Measurements from ENCODE around the gene SMC4. TPM values are rescaled to one million over a fixed set of nuclear protein-coding genes. Genes with fewer than 3 reads are reported as not detected.

The SMC4 gene
- polyA plus RNA-seq (2011; rRNA removed), result 76.2 and 139 TPM in 2 replicates
- 40.2 and 44.9 TPM in 2 replicates for polyA plus RNA-seq (2012; cell fraction: cytosol; rRNA removed)
- 89.2 and 111 TPM in 2 replicates for polyA plus RNA-seq (2012; cell fraction: nucleus; rRNA removed)
- 116 to 123 TPM (median 121 TPM) in 3 replicates for polyA plus RNA-seq (2017; fragmentation: RNase III; extraction: RNeasy Plus Mini Kit Qiagen cat#74134 plus additional on column Dnase treatment)
- polyA minus RNA-seq (2011; rRNA and poly(A)+ RNA removed), result 20.5 and 23.7 TPM in 2 replicates

DNA sequence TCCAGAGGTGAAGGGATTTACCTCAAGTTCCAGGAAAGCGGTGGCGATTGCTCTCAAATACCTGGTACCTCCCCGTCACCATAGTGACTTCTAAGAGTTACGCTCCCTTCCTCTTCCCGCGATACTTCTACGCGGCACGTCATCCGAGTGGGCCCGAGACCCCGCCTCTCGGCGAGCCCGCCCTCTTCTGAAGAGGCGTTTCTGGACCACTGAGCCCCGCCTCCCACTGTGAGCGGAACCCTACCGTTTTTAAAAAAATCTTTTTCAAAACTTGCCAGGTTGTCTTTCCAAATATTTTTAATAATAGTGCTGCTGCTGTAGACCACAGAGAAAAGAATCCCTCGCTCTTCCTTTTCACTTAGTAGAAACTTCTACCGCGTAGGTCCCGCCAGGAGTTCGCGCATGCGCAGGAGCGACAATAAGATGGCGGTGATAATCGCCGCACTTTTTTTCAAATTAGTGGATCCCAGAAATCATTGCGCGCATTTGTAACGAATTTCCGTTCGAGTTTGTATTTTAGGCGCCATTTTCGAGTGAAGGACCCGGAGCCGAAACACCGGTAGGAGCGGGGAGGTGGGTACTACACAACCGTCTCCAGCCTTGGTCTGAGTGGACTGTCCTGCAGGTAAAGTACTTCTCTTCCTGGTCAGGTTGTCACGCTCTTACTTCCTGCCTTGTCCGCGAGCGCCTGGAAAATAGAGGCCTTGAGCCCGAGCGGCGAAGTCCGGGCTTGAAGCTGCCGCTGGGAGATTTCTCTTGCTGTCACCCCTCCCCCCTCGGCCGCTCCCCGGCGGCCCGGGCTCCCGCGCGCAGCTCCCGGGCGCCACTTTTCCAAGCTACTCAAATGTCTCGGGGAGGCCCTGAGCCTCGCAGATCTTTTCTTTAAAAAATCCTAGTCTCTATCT is at the start of gene SMC4, which contains the start of gene IFT80:
TSS of gene SMC4 (plus strand) at position 526 of the 905 bp plus-strand sequence. CDS start 1,177 bp downstream, outside the sequence.
TSS of gene IFT80 (minus strand) at position 101 of the 905 bp plus-strand sequence. CDS start 14,625 bp downstream, outside the sequence.
- POLR2A ChIA-PET, result interaction anchor here (0.7 to 1.4 kb wide), 2 partner anchors 11 to 50 kb away, joined by 3 to 8 read pairs; partner anchors contain the start of gene TRIM59
- WGBS (ENCODE audit: missing lambda C conversion rate), result 1% methylated on average over 57 of the region's 63 CpGs
- Histone ChIP-seq H3K4me2 (peak within 1 kb of the TSS; percentile 85), H3K4me1 (peaks cover 14% of the 10 kb centered on the region), H3K9me3 (no peaks in the 10 kb centered on the region), H3K4me3 (peak within 1 kb of the TSS; percentile 90), H3K27ac (peak within 1 kb of the TSS; percentile 92 to 95)
- DNase-seq (ENCODE audit: low read depth in 1 of 2, low spot score in 1 of 2) (peak; percentile 90 to 96), FAIRE-seq (no peak), ATAC-seq (peak; percentile 90 to 95)
- CTCF ChIA-PET, result interaction anchor here (0.7 to 1.0 kb wide), 2 partner anchors 12 to 236 kb away, joined by 3 read pairs; no protein-coding TSS in a partner anchor
- TF ChIP-seq, protein P1, sequence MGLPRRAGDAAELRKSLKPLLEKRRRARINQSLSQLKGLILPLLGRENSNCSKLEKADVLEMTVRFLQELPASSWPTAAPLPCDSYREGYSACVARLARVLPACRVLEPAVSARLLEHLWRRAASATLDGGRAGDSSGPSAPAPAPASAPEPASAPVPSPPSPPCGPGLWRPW (IDR thresholded peaks at IDR 0.05), result no peak
- TF ChIP-seq TP53 (CRISPR knock-in tag; IDR thresholded peaks at IDR 0.05), result no peak
- no peak for TF ChIP-seq HOXB5 (CRISPR knock-in tag; IDR thresholded peaks at IDR 0.05)
- TF ChIP-seq ESRRA (IDR thresholded peaks at IDR 0.05; ENCODE audit: borderline replicate concordance, low read length), result no peak
- TF ChIP-seq EP300 (IDR thresholded peaks at IDR 0.05), result no peak
- TF ChIP-seq HDAC2 (IDR thresholded peaks at IDR 0.05), result peak; percentile 83; the same call in 1 of the 2 replicates
- TF ChIP-seq, protein P2, sequence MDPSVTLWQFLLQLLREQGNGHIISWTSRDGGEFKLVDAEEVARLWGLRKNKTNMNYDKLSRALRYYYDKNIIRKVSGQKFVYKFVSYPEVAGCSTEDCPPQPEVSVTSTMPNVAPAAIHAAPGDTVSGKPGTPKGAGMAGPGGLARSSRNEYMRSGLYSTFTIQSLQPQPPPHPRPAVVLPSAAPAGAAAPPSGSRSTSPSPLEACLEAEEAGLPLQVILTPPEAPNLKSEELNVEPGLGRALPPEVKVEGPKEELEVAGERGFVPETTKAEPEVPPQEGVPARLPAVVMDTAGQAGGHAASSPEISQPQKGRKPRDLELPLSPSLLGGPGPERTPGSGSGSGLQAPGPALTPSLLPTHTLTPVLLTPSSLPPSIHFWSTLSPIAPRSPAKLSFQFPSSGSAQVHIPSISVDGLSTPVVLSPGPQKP (IDR thresholded peaks at IDR 0.05; ENCODE audit: low read depth, low read length), result no peak
- no peak; the same call in 1 of the 2 replicates for TF ChIP-seq MAZ (IDR thresholded peaks at IDR 0.05; ENCODE audit: borderline replicate concordance, low read depth, low read length)
- no peak for TF ChIP-seq CBX2 (IDR thresholded peaks at IDR 0.05; ENCODE audit: borderline replicate concordance, low read depth)
- no peak for TF ChIP-seq MAFK (IDR thresholded peaks at IDR 0.05; ENCODE audit: partially characterized antibody)
- no peak for TF ChIP-seq SMC3 (IDR thresholded peaks at IDR 0.05)
- TF ChIP-seq, protein P3, sequence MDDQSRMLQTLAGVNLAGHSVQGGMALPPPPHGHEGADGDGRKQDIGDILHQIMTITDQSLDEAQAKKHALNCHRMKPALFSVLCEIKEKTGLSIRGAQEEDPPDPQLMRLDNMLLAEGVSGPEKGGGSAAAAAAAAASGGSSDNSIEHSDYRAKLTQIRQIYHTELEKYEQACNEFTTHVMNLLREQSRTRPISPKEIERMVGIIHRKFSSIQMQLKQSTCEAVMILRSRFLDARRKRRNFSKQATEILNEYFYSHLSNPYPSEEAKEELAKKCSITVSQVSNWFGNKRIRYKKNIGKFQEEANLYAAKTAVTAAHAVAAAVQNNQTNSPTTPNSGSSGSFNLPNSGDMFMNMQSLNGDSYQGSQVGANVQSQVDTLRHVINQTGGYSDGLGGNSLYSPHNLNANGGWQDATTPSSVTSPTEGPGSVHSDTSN (IDR thresholded peaks at IDR 0.05), result no peak
- TF ChIP-seq CHD4 (IDR thresholded peaks at IDR 0.05; ENCODE audit: borderline replicate concordance), result no peak
- TF ChIP-seq ZNF302 (CRISPR knock-in tag; IDR thresholded peaks at IDR 0.05), result no peak
- no peak for TF ChIP-seq CBX8 (IDR thresholded peaks at IDR 0.05)
- TF ChIP-seq HOXB13 (CRISPR knock-in tag; IDR thresholded peaks at IDR 0.05; ENCODE audit: low read depth), result no peak
- TF ChIP-seq FOSL2 (IDR thresholded peaks at IDR 0.05), result no peak
- TF ChIP-seq FOSL2 (CRISPR knock-in tag; IDR thresholded peaks at IDR 0.05), result no peak
- TF ChIP-seq POLR2A (IDR thresholded peaks at IDR 0.05; ENCODE audit: low read length), result peak; percentile 69
- TF ChIP-seq FOSB (CRISPR knock-in tag; IDR thresholded peaks at IDR 0.05), result no peak
- TF ChIP-seq GATA3 (IDR thresholded peaks at IDR 0.05; ENCODE audit: borderline replicate concordance), result 0 out of 2 replicates have a peak, but pooled peaks have one; percentile 21
- no peak for TF ChIP-seq CEBPB (IDR thresholded peaks at IDR 0.05)
- no peak for TF ChIP-seq TFCP2L1 (CRISPR knock-in tag; IDR thresholded peaks at IDR 0.05)
- TF ChIP-seq, protein P4, sequence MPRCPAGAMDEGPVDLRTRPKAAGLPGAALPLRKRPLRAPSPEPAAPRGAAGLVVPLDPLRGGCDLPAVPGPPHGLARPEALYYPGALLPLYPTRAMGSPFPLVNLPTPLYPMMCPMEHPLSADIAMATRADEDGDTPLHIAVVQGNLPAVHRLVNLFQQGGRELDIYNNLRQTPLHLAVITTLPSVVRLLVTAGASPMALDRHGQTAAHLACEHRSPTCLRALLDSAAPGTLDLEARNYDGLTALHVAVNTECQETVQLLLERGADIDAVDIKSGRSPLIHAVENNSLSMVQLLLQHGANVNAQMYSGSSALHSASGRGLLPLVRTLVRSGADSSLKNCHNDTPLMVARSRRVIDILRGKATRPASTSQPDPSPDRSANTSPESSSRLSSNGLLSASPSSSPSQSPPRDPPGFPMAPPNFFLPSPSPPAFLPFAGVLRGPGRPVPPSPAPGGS (IDR thresholded peaks at IDR 0.05), result 0 out of 3 replicates have a peak, but pooled peaks have one; percentile 18
- TF ChIP-seq NPAS2 (CRISPR knock-in tag; IDR thresholded peaks at IDR 0.05; ENCODE audit: borderline replicate concordance), result no peak
- no peak for TF ChIP-seq FOXS1 (CRISPR knock-in tag; IDR thresholded peaks at IDR 0.05)
- no peak for TF ChIP-seq ZFP36 (IDR thresholded peaks at IDR 0.05; ENCODE audit: borderline replicate concordance, partially characterized antibody)
- TF ChIP-seq CHD2 (IDR thresholded peaks at IDR 0.05; ENCODE audit: low read length, partially characterized antibody), result peak; percentile 94
- TF ChIP-seq KDM1A (IDR thresholded peaks at IDR 0.05; ENCODE audit: low read depth), result no peak; the same call in 1 of the 2 replicates
- no peak for TF ChIP-seq RARB (CRISPR knock-in tag; IDR thresholded peaks at IDR 0.05)
- TF ChIP-seq, protein P5, sequence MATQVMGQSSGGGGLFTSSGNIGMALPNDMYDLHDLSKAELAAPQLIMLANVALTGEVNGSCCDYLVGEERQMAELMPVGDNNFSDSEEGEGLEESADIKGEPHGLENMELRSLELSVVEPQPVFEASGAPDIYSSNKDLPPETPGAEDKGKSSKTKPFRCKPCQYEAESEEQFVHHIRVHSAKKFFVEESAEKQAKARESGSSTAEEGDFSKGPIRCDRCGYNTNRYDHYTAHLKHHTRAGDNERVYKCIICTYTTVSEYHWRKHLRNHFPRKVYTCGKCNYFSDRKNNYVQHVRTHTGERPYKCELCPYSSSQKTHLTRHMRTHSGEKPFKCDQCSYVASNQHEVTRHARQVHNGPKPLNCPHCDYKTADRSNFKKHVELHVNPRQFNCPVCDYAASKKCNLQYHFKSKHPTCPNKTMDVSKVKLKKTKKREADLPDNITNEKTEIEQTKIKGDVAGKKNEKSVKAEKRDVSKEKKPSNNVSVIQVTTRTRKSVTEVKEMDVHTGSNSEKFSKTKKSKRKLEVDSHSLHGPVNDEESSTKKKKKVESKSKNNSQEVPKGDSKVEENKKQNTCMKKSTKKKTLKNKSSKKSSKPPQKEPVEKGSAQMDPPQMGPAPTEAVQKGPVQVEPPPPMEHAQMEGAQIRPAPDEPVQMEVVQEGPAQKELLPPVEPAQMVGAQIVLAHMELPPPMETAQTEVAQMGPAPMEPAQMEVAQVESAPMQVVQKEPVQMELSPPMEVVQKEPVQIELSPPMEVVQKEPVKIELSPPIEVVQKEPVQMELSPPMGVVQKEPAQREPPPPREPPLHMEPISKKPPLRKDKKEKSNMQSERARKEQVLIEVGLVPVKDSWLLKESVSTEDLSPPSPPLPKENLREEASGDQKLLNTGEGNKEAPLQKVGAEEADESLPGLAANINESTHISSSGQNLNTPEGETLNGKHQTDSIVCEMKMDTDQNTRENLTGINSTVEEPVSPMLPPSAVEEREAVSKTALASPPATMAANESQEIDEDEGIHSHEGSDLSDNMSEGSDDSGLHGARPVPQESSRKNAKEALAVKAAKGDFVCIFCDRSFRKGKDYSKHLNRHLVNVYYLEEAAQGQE (IDR thresholded peaks at IDR 0.05), result peak; percentile 91
- peak; percentile 74; the same call in 1 of the 2 replicates for TF ChIP-seq KDM5A (IDR thresholded peaks at IDR 0.05)
